Fibroblast of lung (primary cell): ENCODE data around the gene CD160. TPM values are rescaled to one million over a fixed set of nuclear protein-coding genes. Genes with fewer than 3 reads are reported as not detected.

ENCODE experiments used
- DNase-seq, 2 donors: peaks; one replicate each; pipeline versions ENCODE4 v3.0.0 to v3.0.0-alpha.2; 2010; ENCODE audit warnings: low read depth in 2 of 2
- H2AFZ ChIP-seq: 2 replicates; pipeline ENCODE4 v1.5.1; 2012; ENCODE audit warnings: low read length, control low read depth, inconsistent platforms
- H3K27ac ChIP-seq: 2 replicates; pipeline ENCODE4 v1.5.1; 2011; ENCODE audit warnings: low read length, control low read depth; ENCODE audit not compliant: insufficient read depth
- H3K27me3 ChIP-seq: 2 replicates; pipeline ENCODE4 v1.5.1; 2011; ENCODE audit warnings: mild to moderate bottlenecking, low read length; ENCODE audit not compliant: control insufficient read depth, insufficient read depth
- H3K36me3 ChIP-seq: 2 replicates; pipeline ENCODE4 v1.5.1; 2011; ENCODE audit warnings: low read length; ENCODE audit not compliant: control insufficient read depth, insufficient read depth
- H3K4me1 ChIP-seq: 2 replicates; pipeline ENCODE4 v1.5.1; 2011; ENCODE audit warnings: low read length; ENCODE audit not compliant: control insufficient read depth, insufficient read depth; ENCODE audit errors: extremely low read depth
- H3K4me2 ChIP-seq: 2 replicates; pipeline ENCODE4 v1.5.1; 2011; ENCODE audit warnings: low read length, control low read depth; ENCODE audit not compliant: insufficient read depth; ENCODE audit errors: extremely low read depth
- H3K4me3 ChIP-seq, 4 experiments: fragments of 200-600 bp in 1 of 4; sonication (generic) in 1 of 4; replicated peaks in 1 of 4; 2 replicates each; pipeline ENCODE4 v1.5.1; 2011 to 2016; ENCODE audit warnings: low read length in 4 of 4, low read depth in 3 of 4, mild to moderate bottlenecking in 3 of 4, control low read depth in 2 of 4, inconsistent platforms in 1 of 4, mixed read lengths in 1 of 4; ENCODE audit not compliant: insufficient read depth in 1 of 4; ENCODE audit errors: control extremely low read depth in 1 of 4
- H3K79me2 ChIP-seq: 2 replicates; pipeline ENCODE4 v1.5.1; 2012; ENCODE audit warnings: mild to moderate bottlenecking, low read length, inconsistent platforms; ENCODE audit not compliant: control insufficient read depth, insufficient read depth
- H3K9ac ChIP-seq: 2 replicates; pipeline ENCODE4 v1.5.1; 2011; ENCODE audit warnings: mild to moderate bottlenecking, low read length, control low read depth; ENCODE audit not compliant: insufficient read depth
- H3K9me3 ChIP-seq: 2 replicates; pipeline ENCODE4 v1.5.1; 2012; ENCODE audit warnings: low read depth, low read length; ENCODE audit not compliant: control insufficient read depth, insufficient read depth
- H4K20me1 ChIP-seq: 2 replicates; pipeline ENCODE4 v1.5.1; 2011; ENCODE audit warnings: low read length; ENCODE audit not compliant: control insufficient read depth, insufficient read depth; ENCODE audit errors: extremely low read depth
- EZH2 ChIP-seq: IDR thresholded peaks from 2 replicates; pipeline ENCODE4 v1.5.1; 2012; ENCODE audit warnings: low read length, control low read depth, mild to moderate bottlenecking; ENCODE audit errors: missing control alignments
- polyA plus RNA-seq, 2 donors: library from polyadenylated mRNA; depleted of rRNA in 1 of 2; stranded (reverse) in 1 of 2; unstranded in 1 of 2; fragments of >200 nt; gene quantifications; 2 replicates each; pipeline ENCODE4 v1.2.1, GENCODE V29; 2011 to 2012; ENCODE audit warnings: missing spikeins in 1 of 2
- total RNA-seq: library from RNA; depleted of rRNA; stranded (reverse); fragments of >200 nt; gene quantifications from 2 replicates; pipeline ENCODE4 v1.2.1, GENCODE V29; 2014
- TF ChIP-seq, protein P1 (sequence below), 2 donors: IDR thresholded peaks in 1 of 2; conservative IDR thresholded peaks in 1 of 2; 1 replicate in 1 of 2; 2 replicates in 1 of 2; pipeline ENCODE4 v1.5.1; 2011 to 2012; ENCODE audit warnings: low read length in 2 of 2, control low read depth in 1 of 2, inconsistent platforms in 1 of 2, low read depth in 1 of 2, mild to moderate bottlenecking in 1 of 2

The CD160 gene
- total and polyA plus RNA-seq, 2 donors (not counting 1 experiment from before 2014, with no cell fraction given): not detected

DNA sequence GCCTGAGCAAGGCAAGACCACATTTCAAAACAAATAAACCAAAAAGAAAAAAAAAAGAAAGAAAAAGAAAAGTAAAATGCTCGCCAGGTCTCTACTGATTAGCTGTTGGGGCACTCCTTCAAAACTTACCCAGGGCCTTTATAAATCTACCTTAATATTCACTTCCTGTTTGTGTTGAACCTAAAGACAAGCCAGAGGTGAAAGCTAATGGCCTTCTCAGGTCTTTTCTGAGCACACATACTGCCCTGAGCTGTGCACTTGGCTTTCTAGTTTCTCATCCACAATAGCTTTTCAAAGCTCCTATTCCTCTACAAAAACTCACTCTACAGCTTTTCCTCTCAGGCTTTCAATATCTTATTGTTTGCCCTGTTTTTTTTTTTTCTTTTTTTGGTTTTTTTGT is 54.1 kb downstream of the CD160 start:
- Histone ChIP-seq H3K9ac (no peak overlapping the region), H3K4me3 (no peak overlapping the region), H3K9me3 (no peaks in the 10 kb centered on the region), H2AFZ (no peak overlapping the region), H3K27ac (no peak overlapping the region), H3K36me3 (no peaks in the 10 kb centered on the region), H3K4me2 (no peak overlapping the region), H4K20me1 (no peaks in the 10 kb centered on the region), H3K4me1 (no peaks in the 10 kb centered on the region), H3K27me3 (no peaks in the 10 kb centered on the region), H3K79me2 (no peaks in the 10 kb centered on the region)
- DNase-seq: no peak
- TF ChIP-seq, protein P1, sequence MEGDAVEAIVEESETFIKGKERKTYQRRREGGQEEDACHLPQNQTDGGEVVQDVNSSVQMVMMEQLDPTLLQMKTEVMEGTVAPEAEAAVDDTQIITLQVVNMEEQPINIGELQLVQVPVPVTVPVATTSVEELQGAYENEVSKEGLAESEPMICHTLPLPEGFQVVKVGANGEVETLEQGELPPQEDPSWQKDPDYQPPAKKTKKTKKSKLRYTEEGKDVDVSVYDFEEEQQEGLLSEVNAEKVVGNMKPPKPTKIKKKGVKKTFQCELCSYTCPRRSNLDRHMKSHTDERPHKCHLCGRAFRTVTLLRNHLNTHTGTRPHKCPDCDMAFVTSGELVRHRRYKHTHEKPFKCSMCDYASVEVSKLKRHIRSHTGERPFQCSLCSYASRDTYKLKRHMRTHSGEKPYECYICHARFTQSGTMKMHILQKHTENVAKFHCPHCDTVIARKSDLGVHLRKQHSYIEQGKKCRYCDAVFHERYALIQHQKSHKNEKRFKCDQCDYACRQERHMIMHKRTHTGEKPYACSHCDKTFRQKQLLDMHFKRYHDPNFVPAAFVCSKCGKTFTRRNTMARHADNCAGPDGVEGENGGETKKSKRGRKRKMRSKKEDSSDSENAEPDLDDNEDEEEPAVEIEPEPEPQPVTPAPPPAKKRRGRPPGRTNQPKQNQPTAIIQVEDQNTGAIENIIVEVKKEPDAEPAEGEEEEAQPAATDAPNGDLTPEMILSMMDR (conservative IDR thresholded peaks at IDR 0.05 in 1 of 2, IDR thresholded peaks at IDR 0.05 in 1 of 2; ENCODE audit: low read depth in 1 of 2, low read length in 2 of 2): no peak

DNA sequence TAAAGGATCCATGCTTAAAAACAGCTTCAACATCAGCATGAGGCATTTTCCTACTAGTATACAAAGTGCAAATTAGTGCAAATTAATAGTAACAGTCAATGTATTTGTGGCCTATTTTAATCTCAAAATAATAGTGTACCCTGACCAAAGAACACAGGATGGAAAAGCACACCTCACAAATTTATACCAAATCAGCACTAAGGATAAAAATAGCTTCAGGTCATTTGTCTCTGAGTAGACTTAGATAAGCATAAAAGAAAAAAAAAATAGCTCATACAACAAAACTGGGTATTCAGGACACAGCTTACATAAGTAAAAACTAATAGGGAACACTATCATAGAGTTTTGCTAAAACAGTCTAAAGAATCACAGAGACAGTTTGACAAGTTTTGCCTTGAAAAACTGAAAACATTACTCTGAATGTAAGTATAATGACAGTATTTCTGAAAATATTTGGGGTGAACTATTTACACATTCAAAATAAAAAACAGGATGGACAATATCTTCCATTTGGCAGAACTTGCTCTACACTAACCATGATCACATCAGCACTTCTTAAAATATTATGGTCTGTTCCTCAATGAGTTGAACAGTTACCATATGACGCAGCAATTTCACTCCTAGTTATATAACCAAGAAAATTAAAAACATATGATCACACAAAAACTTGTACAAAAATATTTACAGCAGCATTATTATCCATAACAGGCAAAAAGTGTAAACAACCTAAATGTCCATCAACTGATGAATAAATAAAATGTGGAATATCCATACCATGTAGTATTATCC is 58.3 kb downstream of the CD160 start:
- DNase-seq: no peak
- Histone ChIP-seq H3K36me3 (no peaks in the 10 kb centered on the region), H2AFZ (no peak overlapping the region), H3K4me3 (no peak overlapping the region), H3K27me3 (no peaks in the 10 kb centered on the region), H3K4me2 (no peak overlapping the region), H4K20me1 (no peaks in the 10 kb centered on the region), H3K9me3 (no peaks in the 10 kb centered on the region), H3K4me1 (peaks cover 4% of the 10 kb centered on the region), H3K79me2 (peaks cover 3% of the 10 kb centered on the region), H3K27ac (no peak overlapping the region), H3K9ac (no peak overlapping the region)
- no peak for TF ChIP-seq EZH2
- TF ChIP-seq, protein P1 (conservative IDR thresholded peaks at IDR 0.05 in 1 of 2, IDR thresholded peaks at IDR 0.05 in 1 of 2; ENCODE audit: low read depth in 1 of 2, low read length in 2 of 2): no peak

DNA sequence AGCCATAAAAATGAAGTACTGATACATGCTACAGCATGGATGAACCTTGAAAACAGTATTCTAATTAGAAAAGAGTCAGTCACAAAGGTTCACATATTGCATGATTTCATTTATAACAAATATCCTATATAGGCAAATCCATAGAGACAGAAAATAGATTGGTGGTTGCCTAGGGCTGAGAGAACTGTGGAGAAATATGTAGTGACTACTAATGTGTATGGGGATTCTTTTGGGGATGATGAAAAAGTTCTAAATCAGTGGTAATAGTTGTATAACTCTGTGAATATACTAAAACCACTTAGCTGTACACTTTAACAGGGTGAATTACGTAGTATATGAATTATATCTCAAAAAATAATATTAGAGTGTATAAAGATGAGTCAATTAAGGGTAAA is 58.8 kb downstream of the CD160 start:
- DNase-seq: peak in 1 of 2 donors; percentile 24
- Histone ChIP-seq H3K79me2 (peaks cover 3% of the 10 kb centered on the region), H2AFZ (no peak overlapping the region), H3K4me3 (no peak overlapping the region), H3K27me3 (no peaks in the 10 kb centered on the region), H4K20me1 (no peaks in the 10 kb centered on the region), H3K9ac (no peak overlapping the region), H3K27ac (no peak overlapping the region), H3K9me3 (no peaks in the 10 kb centered on the region), H3K4me1 (peaks cover 4% of the 10 kb centered on the region), H3K4me2 (no peak overlapping the region), H3K36me3 (no peaks in the 10 kb centered on the region)
- no peak for TF ChIP-seq EZH2
- TF ChIP-seq, protein P1 (conservative IDR thresholded peaks at IDR 0.05 in 1 of 2, IDR thresholded peaks at IDR 0.05 in 1 of 2; ENCODE audit: low read depth in 1 of 2, low read length in 2 of 2): no peak
